Right lobe of liver (tissue), 6 donors: ENCODE data around the gene OR4F6. TPM values are rescaled to one million over a fixed set of nuclear protein-coding genes. Genes with fewer than 3 reads are reported as not detected.
A peak's percentile ranks its signal among the peaks of the same experiment; 100 is the strongest.
"Not testable (repeated sequence)": the region's sequence is repeated elsewhere in the genome, so short reads cannot be mapped to it uniquely, and the experiment has no call there.

Experiments used
- ATAC-seq, 4 donors: fragments of 200-7000 bp; cut with Tn5 transposase; one replicate each; pipeline ENCODE4 v1.9.1; 2020; ENCODE audit warnings: mild to moderate bottlenecking in 4 of 4, moderate library complexity in 4 of 4
- DNase-seq, 3 donors: peaks; one replicate each; pipeline ENCODE4 v3.0.0-alpha.2; 2020
- H3K27ac ChIP-seq, 3 donors: fragments of 200-600 bp; one replicate each; pipeline ENCODE4 v1.8.0; 2022
- H3K27me3 ChIP-seq, 2 donors: fragments of 200-600 bp; one replicate each; pipeline ENCODE4 v1.8.0; 2022
- H3K36me3 ChIP-seq, 4 donors: fragments of 200-600 bp; sonication (generic) in 1 of 4; one replicate each; pipeline versions ENCODE4 v1.5.1 to v1.8.0; 2017 to 2022; ENCODE audit warnings: control low read depth in 1 of 4
- H3K4me1 ChIP-seq, 4 donors: fragments of 200-600 bp; sonication (generic) in 1 of 4; one replicate each; pipeline versions ENCODE4 v1.5.1 to v1.8.0; 2017 to 2022; ENCODE audit warnings: control low read depth in 1 of 4
- H3K4me3 ChIP-seq, 3 donors: fragments of 200-600 bp; one replicate each; pipeline ENCODE4 v1.8.0; 2022
- H3K9me3 ChIP-seq, 4 donors: fragments of 200-600 bp; sonication (generic) in 1 of 4; one replicate each; pipeline versions ENCODE4 v1.5.1 to v1.8.0; 2017 to 2022; ENCODE audit warnings: control low read depth in 1 of 4
- POLR2A ChIP-seq: fragments of 450-650 bp; IDR thresholded peaks from one replicate; pipeline ENCODE4 v1.6.1; 2017; ENCODE audit warnings: antibody characterized with exemption, mild to moderate bottlenecking
- WGBS: methylation state at CpG from one replicate; pipeline ENCODE4 v1.1.6; 2018; ENCODE audit warnings: low coverage, low lambda C conversion rate; ENCODE audit not compliant: insufficient coverage; ENCODE audit errors: missing lambda C conversion rate; 5-methylcytosine and 5-hydroxymethylcytosine counted together
- intact Hi-C, 2 donors: fragments of 100-400 bp; cut with DNase I; formaldehyde crosslinking; loops; one replicate each; pipeline versions ENCODE4 v1.11.2 to v1.14.1; 2022
- long read RNA-seq: library from polyadenylated mRNA; unstranded; transcript quantifications from one replicate; pipeline ENCODE4 v2.0.0, GENCODE V29; 2019
- total RNA-seq, 6 experiments: library from RNA; depleted of rRNA in 2 of 6; stranded (reverse); fragments of >200 nt in 2 of 6; fragmentation: NEBNext Ultra II Directional in 3 of 6; extraction: Animal tissue kit (Norgen Biotek cat#: 25700) in 3 of 6; gene quantifications; one replicate each; pipeline versions ENCODE4 v1.1.0 to v1.2.4, GENCODE V29; 2016 to 2023
- TF ChIP-seq, protein P1 (sequence below), 4 donors: fragments of 200-600 bp in 3 of 4; fragments of 450-650 bp in 1 of 4; IDR thresholded peaks; one replicate each; pipeline versions ENCODE4 v1.5.1 to v1.8.0; 2016 to 2022; ENCODE audit warnings: antibody characterized with exemption in 4 of 4, mild to moderate bottlenecking in 2 of 4
- donor health status: DM: no; HTN: yes; CAD: no.
- donor health status: DM: no; HTN: no; CAD: no.
- donor health status: DM: no; HTN: no; CAD: no.
- donor health status: DM: no; HTN: yes; CAD: no.
- donor health status: DM: no; HTN: yes; CAD: no.

OR4F6 gene, protein sequence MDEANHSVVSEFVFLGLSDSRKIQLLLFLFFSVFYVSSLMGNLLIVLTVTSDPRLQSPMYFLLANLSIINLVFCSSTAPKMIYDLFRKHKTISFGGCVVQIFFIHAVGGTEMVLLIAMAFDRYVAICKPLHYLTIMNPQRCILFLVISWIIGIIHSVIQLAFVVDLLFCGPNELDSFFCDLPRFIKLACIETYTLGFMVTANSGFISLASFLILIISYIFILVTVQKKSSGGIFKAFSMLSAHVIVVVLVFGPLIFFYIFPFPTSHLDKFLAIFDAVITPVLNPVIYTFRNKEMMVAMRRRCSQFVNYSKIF
- total RNA-seq = not detected
- long read RNA-seq = 0 reads

DNA sequence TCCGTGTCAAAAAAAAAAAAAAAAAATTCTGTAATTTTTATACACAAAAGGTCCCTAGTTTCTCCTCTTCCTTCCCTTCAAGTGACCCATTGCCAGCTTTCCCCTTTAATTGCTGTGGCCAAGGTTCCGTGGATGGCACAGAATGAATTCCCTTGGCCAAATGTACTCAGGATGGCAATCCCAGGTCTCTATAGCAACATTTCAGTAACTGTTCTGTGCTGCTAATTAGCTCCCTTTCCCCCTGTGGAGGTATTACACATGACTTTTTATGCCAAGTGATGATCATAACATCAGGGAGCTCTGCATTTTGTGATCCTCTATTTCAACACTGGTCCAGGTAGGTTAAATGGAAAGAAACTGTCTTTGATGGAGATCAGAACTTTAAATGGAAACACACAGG lies at the start of gene OR4F6:
Gene OR4F6, plus strand, starts transcription at position 301 of the 400 bp plus-strand sequence. CDS start 2,211 bp downstream, outside the sequence.
- no peak within 1 kb of the TSS for H3K27ac ChIP-seq
- H3K36me3 ChIP-seq = no peaks in the 10 kb centered on the region
- H3K4me3 ChIP-seq = no peak within 1 kb of the TSS
- H3K4me1 ChIP-seq = no peaks in the 10 kb centered on the region
- no peaks in the 10 kb centered on the region for H3K9me3 ChIP-seq
- TF ChIP-seq POLR2A = no peak
- TF ChIP-seq, protein P1, sequence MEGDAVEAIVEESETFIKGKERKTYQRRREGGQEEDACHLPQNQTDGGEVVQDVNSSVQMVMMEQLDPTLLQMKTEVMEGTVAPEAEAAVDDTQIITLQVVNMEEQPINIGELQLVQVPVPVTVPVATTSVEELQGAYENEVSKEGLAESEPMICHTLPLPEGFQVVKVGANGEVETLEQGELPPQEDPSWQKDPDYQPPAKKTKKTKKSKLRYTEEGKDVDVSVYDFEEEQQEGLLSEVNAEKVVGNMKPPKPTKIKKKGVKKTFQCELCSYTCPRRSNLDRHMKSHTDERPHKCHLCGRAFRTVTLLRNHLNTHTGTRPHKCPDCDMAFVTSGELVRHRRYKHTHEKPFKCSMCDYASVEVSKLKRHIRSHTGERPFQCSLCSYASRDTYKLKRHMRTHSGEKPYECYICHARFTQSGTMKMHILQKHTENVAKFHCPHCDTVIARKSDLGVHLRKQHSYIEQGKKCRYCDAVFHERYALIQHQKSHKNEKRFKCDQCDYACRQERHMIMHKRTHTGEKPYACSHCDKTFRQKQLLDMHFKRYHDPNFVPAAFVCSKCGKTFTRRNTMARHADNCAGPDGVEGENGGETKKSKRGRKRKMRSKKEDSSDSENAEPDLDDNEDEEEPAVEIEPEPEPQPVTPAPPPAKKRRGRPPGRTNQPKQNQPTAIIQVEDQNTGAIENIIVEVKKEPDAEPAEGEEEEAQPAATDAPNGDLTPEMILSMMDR (IDR thresholded peaks at IDR 0.05) = no peak
- DNase-seq (no peak), ATAC-seq (no peak)
- 82% methylated on average over 2 of the region's 2 CpGs for WGBS
- H3K27me3 ChIP-seq = no peaks in the 10 kb centered on the region
- intact Hi-C loops = no loop called here

DNA sequence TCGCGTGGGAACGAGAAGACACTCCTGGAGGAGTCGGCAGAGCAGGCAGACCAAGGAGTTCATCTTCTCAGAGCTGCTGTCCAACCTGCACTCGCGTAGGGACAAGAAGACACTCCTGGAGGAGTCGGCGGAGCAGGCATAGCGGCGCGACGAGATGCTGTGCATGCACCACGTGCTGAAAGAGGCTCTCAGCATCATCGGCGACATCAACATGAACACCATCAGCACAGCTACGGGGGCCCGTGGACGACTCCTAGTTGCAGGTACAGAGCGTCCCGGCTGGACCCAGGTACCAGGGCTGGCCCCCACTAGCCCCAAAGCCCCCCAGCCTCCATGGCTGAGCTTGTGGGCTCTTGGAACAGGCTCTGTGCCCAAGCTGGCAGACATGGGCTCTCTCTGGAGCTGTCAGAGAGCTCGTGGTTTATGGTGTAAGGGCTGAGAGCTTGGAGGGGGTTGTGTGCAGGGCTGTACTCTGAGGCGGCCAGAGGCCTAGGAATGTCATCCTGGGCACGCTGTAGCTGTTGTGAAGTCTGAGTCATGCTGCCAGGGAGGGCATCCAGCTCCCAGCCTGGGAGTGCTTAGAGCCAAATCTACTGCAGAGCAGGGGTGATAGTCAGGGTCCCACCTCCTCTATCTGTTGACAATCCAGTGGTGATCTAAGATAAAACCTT lies 38.5 kb upstream of the OR4F6 start:
- H3K36me3 ChIP-seq, H3K4me3 ChIP-seq, H3K9me3 ChIP-seq, H3K4me1 ChIP-seq, H3K27me3 ChIP-seq, H3K27ac ChIP-seq, intact Hi-C loops, ATAC-seq: not testable (repeated sequence)
- DNase-seq = peak in 1 of 3 donors; percentile 52
- WGBS = 72% methylated on average over 5 of the region's 23 CpGs

DNA sequence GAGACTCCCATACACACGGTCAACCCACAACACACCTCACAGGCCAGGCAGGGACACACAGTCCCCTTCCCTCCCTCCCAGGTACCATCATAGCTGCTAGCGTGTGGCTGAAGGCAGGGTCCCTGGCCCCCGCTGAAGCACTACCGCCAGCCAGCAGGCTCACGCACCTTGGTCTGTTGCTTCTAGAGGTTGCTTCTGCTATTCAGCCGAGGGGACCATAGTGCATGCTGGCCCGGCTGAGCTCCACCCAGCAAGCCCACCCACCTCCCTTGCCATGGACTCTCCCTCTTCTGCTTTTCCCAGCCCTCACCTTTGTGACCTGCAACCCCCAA lies 38.0 kb upstream of the OR4F6 start:
- H3K27me3 ChIP-seq, H3K4me3 ChIP-seq, H3K9me3 ChIP-seq, ATAC-seq, H3K27ac ChIP-seq, H3K4me1 ChIP-seq, DNase-seq, H3K36me3 ChIP-seq, intact Hi-C loops: not testable (repeated sequence)
- no CpG with 5 or more reads among the region's 7 CpGs for WGBS

DNA sequence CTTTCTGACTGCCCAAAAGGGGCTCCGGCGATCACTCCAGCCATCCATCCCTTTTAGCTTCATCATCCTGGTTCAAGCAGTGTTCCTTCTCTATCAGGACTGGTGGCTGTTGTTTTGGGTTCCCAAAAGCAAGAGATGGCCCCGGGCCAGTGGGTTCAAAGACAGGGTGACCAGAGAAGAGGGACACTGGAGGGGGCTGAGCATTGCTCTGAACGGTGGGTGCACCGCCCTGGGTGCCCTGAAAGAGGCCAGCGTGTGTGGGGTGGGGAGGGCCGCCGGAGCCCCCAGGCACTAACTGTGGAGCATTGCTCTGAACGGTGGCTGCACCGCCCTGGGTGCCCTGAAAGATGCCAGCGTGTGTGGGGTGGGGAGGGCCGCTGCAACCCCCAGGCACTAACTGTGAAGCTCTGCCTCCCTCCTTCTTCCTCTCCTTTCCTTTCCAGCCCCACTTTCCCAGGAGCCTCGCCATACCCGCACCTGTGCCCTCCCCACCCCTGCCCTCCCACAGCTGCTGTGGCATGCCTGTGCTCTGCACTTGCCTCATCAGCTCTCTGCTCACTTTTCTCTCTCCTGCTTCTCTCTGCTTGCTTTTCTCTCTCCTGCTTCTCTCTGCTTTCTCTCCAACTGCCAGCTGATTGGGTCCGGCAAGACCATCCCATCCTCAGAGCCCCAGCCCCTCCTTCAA lies 37.4 kb upstream of the OR4F6 start:
- TF ChIP-seq, protein P1 (IDR thresholded peaks at IDR 0.05) = no peak
- no peak for TF ChIP-seq POLR2A
- WGBS = 61% methylated on average over 3 of the region's 15 CpGs

DNA sequence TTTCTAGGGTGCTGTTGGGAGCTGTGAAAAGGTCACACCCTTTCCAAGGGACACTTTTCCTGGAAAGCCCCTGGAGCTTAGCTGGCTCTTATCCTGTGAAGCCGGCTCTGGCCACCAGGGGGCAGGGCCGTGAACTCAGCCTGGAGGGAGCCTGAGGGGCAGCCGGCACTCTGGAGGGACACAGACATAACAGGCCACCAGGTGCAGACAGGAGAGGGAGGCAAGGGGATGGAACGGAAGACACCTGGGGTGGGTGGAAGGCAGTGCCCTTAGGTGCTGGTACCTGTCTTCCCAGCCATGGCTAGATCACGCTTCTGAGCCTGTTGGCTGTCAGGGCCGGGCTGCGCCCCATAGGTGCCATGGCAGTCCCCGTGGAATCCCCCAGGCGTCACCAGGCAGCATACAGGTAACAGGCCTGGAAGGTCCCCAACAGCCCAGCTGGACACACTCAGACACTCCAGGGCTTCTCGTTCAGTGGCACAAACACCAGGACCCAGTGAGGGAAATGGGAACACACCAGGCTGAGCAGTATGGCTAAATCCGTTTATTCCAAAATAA lies 36.1 kb upstream of the OR4F6 start:
- H3K4me3 ChIP-seq, H3K27me3 ChIP-seq, H3K36me3 ChIP-seq, ATAC-seq, H3K4me1 ChIP-seq, intact Hi-C loops, H3K27ac ChIP-seq, H3K9me3 ChIP-seq: not testable (repeated sequence)
- no CpG with 5 or more reads among the region's 11 CpGs for WGBS
- DNase-seq = peak in 1 of 3 donors; percentile 53
- TF ChIP-seq, protein P1 (IDR thresholded peaks at IDR 0.05) = peak in 1 of 4 donors; percentile 7

More for the DNA sequence above, 37.4 kb upstream of the OR4F6 start:
- Histone ChIP-seq H3K4me1 (no peaks in the 10 kb centered on the region), H3K9me3 (no peaks in the 10 kb centered on the region), H3K4me3 (no peak overlapping the region), H3K27me3 (no peaks in the 10 kb centered on the region), H3K27ac (no peak overlapping the region), H3K36me3 (no peaks in the 10 kb centered on the region)
- intact Hi-C loops = no loop called here
- no peak for ATAC-seq
- DNase-seq = no peak
